ENCODE results near the gene TMEM92.

Gene TMEM92

GRCh38 chr17:50274142-50274896 is at the start of gene TMEM92:
Gene TMEM92, plus strand, starts transcription at chr17:50274466. Its CDS starts 36 bp downstream, at chr17:50274502.
- FAIRE-seq (no peak), DNase-seq (ENCODE audit: extremely low spot score, insufficient read length, low read depth) (no peak)

GRCh38 chr17:50225701-50226240 is 48.5 kb upstream of the TMEM92 start:
- FAIRE-seq (no peak), DNase-seq (ENCODE audit: extremely low spot score, insufficient read length, low read depth) (no peak)

- DNase-seq (ENCODE audit: extremely low spot score, insufficient read length, low read depth), result no peak
- FAIRE-seq, result no peak
Measured at GRCh38 chr17:50234581-50234980, 39.7 kb upstream of the TMEM92 start.

GRCh38 chr17:50237901-50238300 is 36.4 kb upstream of the TMEM92 start:
- no peak for FAIRE-seq

GRCh38 chr17:50238601-50239280 is 35.5 kb upstream of the TMEM92 start:
- DNase-seq (ENCODE audit: extremely low spot score, insufficient read length, low read depth) (no peak), FAIRE-seq (no peak)

More at GRCh38 chr17:50237901-50238300, 36.4 kb upstream of the TMEM92 start:
- DNase-seq (ENCODE audit: extremely low spot score, insufficient read length, low read depth), result no peak

GRCh38 chr17:50239937-50240336 is 34.3 kb upstream of the TMEM92 start:
- DNase-seq (ENCODE audit: extremely low spot score, insufficient read length, low read depth) (no peak), FAIRE-seq (no peak)

- FAIRE-seq, result no peak
- DNase-seq (ENCODE audit: extremely low spot score, insufficient read length, low read depth), result no peak
Measured at GRCh38 chr17:50240851-50241250, 33.4 kb upstream of the TMEM92 start.

GRCh38 chr17:50241431-50241830 is 32.8 kb upstream of the TMEM92 start:
- DNase-seq (ENCODE audit: extremely low spot score, insufficient read length, low read depth) (no peak), FAIRE-seq (no peak)

- no peak for DNase-seq (ENCODE audit: extremely low spot score, insufficient read length, low read depth)
- no peak for FAIRE-seq
Measured at GRCh38 chr17:50244771-50245170, 29.5 kb upstream of the TMEM92 start.

GRCh38 chr17:50248255-50248654 is 26.0 kb upstream of the TMEM92 start:
- DNase-seq (ENCODE audit: extremely low spot score, insufficient read length, low read depth) (no peak), FAIRE-seq (no peak)

- FAIRE-seq (no peak), DNase-seq (ENCODE audit: extremely low spot score, insufficient read length, low read depth) (no peak)
Measured at GRCh38 chr17:50252781-50253180, 21.5 kb upstream of the TMEM92 start.

- FAIRE-seq, result no peak
- DNase-seq (ENCODE audit: extremely low spot score, insufficient read length, low read depth), result no peak
Measured at GRCh38 chr17:50255766-50256635, 18.3 kb upstream of the TMEM92 start.

GRCh38 chr17:50256826-50257618 is 17.2 kb upstream of the TMEM92 start:
- FAIRE-seq (no peak), DNase-seq (ENCODE audit: extremely low spot score, insufficient read length, low read depth) (no peak)

GRCh38 chr17:50257676-50258224 is 16.5 kb upstream of the TMEM92 start:
- DNase-seq (ENCODE audit: extremely low spot score, insufficient read length, low read depth), result no peak
- no peak for FAIRE-seq

GRCh38 chr17:50258647-50259476 is 15.4 kb upstream of the TMEM92 start:
- no peak for FAIRE-seq
- no peak for DNase-seq (ENCODE audit: extremely low spot score, insufficient read length, low read depth)

- FAIRE-seq (no peak), DNase-seq (ENCODE audit: extremely low spot score, insufficient read length, low read depth) (no peak)
Measured at GRCh38 chr17:50259477-50260324, 14.6 kb upstream of the TMEM92 start.

GRCh38 chr17:50260501-50260911 is 13.8 kb upstream of the TMEM92 start:
- FAIRE-seq (no peak), DNase-seq (ENCODE audit: extremely low spot score, insufficient read length, low read depth) (no peak)
